ENCODE measurements around the gene TGM6. TPM values are rescaled to one million over a fixed set of nuclear protein-coding genes. Genes with fewer than 3 reads are reported as not detected.

The TGM6 gene
- total RNA-seq, 1 experiment from 2014 or later: not detected

DNA sequence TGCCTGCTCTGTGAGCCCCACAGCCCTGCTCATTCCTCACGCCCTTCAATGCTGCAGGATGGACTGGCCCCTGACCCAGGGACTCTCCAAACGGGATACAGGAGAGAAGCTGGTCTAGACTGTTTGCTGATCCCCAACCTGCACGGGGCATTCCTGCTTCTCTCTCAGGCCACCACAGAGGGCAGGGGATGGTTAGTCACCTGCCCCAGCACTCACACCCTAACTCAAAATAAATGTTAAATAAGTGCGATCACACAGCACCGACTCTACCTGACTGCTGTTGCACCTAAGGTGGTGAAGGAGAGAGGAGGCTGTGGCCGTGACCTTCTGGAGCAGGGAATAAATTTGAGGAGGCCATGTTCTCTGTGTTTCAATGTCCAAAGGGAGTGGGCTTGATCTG, 39.9 kb upstream of the TGM6 start:
- Histone ChIP-seq H3K56ac (ENCODE audit: insufficient read length, low read depth, low read length) (no peak overlapping the region), H4K5ac (ENCODE audit: insufficient read length, low read depth, low read length) (no peak overlapping the region), H3K27ac (ENCODE audit: insufficient read length, low read depth, low read length) (no peak overlapping the region), H2BK15ac (ENCODE audit: low read depth, low read length) (no peak overlapping the region), H4K91ac (ENCODE audit: insufficient read length, low read depth, low read length) (no peak overlapping the region), H3K14ac (ENCODE audit: insufficient read depth, low read length) (no peak overlapping the region), H3K9ac (ENCODE audit: extremely low read depth, insufficient read length, low read length) (no peak overlapping the region), H2AFZ (ENCODE audit: low read length) (no peak overlapping the region), H3K79me2 (ENCODE audit: insufficient read depth, low read length) (no peaks in the 10 kb centered on the region), H3T11ph (ENCODE audit: low read length) (no peak overlapping the region), H2BK12ac (ENCODE audit: insufficient read length, low read depth, low read length) (no peak overlapping the region), H3K79me1 (ENCODE audit: insufficient read depth, low read depth, low read length, poor library complexity, severe bottlenecking) (no peaks in the 10 kb centered on the region), H2BK5ac (ENCODE audit: insufficient read length, low read length) (no peak overlapping the region), H3K23ac (ENCODE audit: insufficient read length, low read depth, low read length) (no peak overlapping the region), H3K4ac (ENCODE audit: low read depth, low read length) (no peak overlapping the region), H2AK5ac (ENCODE audit: insufficient read length, low read length) (no peak overlapping the region), H3K4me2 (ENCODE audit: insufficient read depth, insufficient read length, low read length) (no peak overlapping the region), H3K23me2 (ENCODE audit: insufficient read length, low read depth, low read length, poor library complexity, severe bottlenecking) (no peaks in the 10 kb centered on the region), H2BK120ac (ENCODE audit: low read depth, low read length, poor library complexity, severe bottlenecking) (no peak overlapping the region), H4K20me1 (ENCODE audit: control insufficient read depth, insufficient read depth, insufficient read length) (no peaks in the 10 kb centered on the region), H2BK20ac (ENCODE audit: low read depth, low read length, poor library complexity, severe bottlenecking) (no peak overlapping the region), H3K27me3 (ENCODE audit: insufficient read depth, low read length) (no peaks in the 10 kb centered on the region), H4K8ac (replicated peaks; ENCODE audit: insufficient read length, low read depth, low read length) (no peak overlapping the region), H3K18ac (ENCODE audit: insufficient read length, low read depth, low read length) (no peak overlapping the region), H3K4me1 (ENCODE audit: insufficient read depth, low read length) (no peaks in the 10 kb centered on the region), H3K9me3 (ENCODE audit: control insufficient read depth, low read depth, low read length) (no peaks in the 10 kb centered on the region)
- H3K4me1 Mint-ChIP-seq: no peaks in the 10 kb centered on the region; a peak in 1 of 4 replicates
- no peak for DNase-seq
- H3K9me3 Mint-ChIP-seq: no peaks in the 10 kb centered on the region
- H3K4me3 Mint-ChIP-seq: no peak overlapping the region
- no peaks in the 10 kb centered on the region for H3K36me3 Mint-ChIP-seq (ENCODE audit: insufficient read depth in 1 of 3, low read depth in 3 of 3)
- TF ChIP-seq, protein P1, sequence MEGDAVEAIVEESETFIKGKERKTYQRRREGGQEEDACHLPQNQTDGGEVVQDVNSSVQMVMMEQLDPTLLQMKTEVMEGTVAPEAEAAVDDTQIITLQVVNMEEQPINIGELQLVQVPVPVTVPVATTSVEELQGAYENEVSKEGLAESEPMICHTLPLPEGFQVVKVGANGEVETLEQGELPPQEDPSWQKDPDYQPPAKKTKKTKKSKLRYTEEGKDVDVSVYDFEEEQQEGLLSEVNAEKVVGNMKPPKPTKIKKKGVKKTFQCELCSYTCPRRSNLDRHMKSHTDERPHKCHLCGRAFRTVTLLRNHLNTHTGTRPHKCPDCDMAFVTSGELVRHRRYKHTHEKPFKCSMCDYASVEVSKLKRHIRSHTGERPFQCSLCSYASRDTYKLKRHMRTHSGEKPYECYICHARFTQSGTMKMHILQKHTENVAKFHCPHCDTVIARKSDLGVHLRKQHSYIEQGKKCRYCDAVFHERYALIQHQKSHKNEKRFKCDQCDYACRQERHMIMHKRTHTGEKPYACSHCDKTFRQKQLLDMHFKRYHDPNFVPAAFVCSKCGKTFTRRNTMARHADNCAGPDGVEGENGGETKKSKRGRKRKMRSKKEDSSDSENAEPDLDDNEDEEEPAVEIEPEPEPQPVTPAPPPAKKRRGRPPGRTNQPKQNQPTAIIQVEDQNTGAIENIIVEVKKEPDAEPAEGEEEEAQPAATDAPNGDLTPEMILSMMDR (conservative IDR thresholded peaks at IDR 0.05): no peak
- no CpG with 5 or more reads among the region's 6 CpGs for WGBS (ENCODE audit: extremely low coverage, insufficient read length, low lambda C conversion rate)
- no peaks in the 10 kb centered on the region; the same call in none of the 2 replicates for H3K27me3 Mint-ChIP-seq (ENCODE audit: low read depth)
- peak overlapping the region in 1 of 3 experiments; percentile 59; a peak in 1 of 7 replicates for H3K27ac Mint-ChIP-seq

Data from H9 (cell line).